ENCODE measurements around the gene C2CD2. TPM values are rescaled to one million over a fixed set of nuclear protein-coding genes. Genes with fewer than 3 reads are reported as not detected.

The C2CD2 gene
- total RNA-seq, 4 donors from 2014 or later = 35.9 to 43.8 (median 38.9) TPM

DNA sequence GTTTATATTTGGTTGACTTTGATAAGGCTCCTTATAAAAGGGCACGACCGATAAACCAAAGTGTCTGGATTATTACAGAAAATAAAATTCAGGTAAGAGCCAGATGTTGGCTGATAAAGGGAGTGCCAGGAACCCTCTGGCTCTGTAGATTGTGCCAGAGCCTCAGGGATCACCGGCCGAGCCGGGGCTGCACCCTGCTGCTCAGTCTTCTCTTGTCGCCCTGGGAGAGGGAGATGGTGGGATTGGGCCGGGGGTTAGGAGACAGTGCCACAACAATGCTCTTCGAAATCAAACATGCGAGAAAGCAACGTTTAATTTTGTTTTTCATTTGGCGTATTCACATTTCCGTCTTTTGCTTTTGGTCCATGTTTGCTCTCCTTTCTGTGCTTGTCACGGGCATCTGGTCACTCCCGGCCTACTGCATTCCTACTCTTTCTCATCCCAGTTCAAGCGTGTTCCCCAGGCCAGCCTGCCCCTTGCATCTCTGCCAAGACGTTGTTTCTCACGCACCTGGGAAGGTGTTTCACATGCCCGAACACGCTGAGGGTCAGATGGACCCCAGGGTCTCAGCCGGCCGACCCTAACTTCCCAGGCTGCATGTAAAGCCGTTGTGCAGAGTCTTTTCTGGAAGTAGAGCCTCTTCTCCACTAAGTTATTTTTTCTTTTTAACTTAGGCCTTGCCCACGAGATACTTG lies 18.8 kb upstream of the C2CD2 start:
- Histone ChIP-seq H3K27ac (no peak overlapping the region), H3K4me3 (no peak overlapping the region), H3K4me1 (peaks cover 21% of the 10 kb centered on the region), H3K9me3 (no peaks in the 10 kb centered on the region), H3K36me3 (no peaks in the 10 kb centered on the region), H3K27me3 (no peaks in the 10 kb centered on the region)
- no peak for TF ChIP-seq EP300 (IDR thresholded peaks at IDR 0.05)
- TF ChIP-seq POLR2A (IDR thresholded peaks at IDR 0.05) = no peak
- TF ChIP-seq, protein P1, sequence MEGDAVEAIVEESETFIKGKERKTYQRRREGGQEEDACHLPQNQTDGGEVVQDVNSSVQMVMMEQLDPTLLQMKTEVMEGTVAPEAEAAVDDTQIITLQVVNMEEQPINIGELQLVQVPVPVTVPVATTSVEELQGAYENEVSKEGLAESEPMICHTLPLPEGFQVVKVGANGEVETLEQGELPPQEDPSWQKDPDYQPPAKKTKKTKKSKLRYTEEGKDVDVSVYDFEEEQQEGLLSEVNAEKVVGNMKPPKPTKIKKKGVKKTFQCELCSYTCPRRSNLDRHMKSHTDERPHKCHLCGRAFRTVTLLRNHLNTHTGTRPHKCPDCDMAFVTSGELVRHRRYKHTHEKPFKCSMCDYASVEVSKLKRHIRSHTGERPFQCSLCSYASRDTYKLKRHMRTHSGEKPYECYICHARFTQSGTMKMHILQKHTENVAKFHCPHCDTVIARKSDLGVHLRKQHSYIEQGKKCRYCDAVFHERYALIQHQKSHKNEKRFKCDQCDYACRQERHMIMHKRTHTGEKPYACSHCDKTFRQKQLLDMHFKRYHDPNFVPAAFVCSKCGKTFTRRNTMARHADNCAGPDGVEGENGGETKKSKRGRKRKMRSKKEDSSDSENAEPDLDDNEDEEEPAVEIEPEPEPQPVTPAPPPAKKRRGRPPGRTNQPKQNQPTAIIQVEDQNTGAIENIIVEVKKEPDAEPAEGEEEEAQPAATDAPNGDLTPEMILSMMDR (IDR thresholded peaks at IDR 0.05) = no peak
- no peak for TF ChIP-seq POLR2AphosphoS5 (IDR thresholded peaks at IDR 0.05)
- DNase-seq (ENCODE audit: low spot score in 2 of 2) = peak in 1 of 2 donors; percentile 65
- 87% methylated on average over 23 of the region's 23 CpGs for WGBS

DNA sequence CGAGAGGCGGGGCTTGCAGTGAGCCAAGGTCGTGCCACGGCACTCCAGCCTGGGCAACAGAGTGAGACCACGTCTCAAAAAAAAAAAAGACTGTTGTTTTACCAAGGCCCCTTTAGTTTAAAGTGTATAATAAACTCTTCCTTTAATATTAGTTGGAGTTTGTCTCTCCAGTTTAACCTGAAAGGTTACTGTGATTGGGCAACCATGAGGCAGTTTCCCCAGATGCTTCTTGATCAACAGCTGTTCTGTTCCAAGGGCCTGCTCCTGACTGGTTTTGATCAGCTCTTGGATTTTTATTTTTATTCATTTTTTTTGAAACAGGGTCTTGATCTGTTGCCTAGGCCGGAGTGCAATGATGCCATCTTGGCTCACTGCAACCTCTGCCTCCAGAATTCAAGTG lies 18.1 kb upstream of the C2CD2 start:
- H3K27me3 ChIP-seq = no peaks in the 10 kb centered on the region
- H3K36me3 ChIP-seq = no peaks in the 10 kb centered on the region
- WGBS = 96% methylated on average over 6 of the region's 6 CpGs
- DNase-seq (ENCODE audit: low spot score in 2 of 2) = no peak
- H3K9me3 ChIP-seq = no peaks in the 10 kb centered on the region
- peaks cover 21% of the 10 kb centered on the region for H3K4me1 ChIP-seq
- no peak overlapping the region for H3K27ac ChIP-seq
- H3K4me3 ChIP-seq = no peak overlapping the region
- TF ChIP-seq, protein P1 (IDR thresholded peaks at IDR 0.05) = no peak
- TF ChIP-seq POLR2AphosphoS5 (IDR thresholded peaks at IDR 0.05) = no peak
- no peak for TF ChIP-seq EP300 (IDR thresholded peaks at IDR 0.05)
- TF ChIP-seq POLR2A (IDR thresholded peaks at IDR 0.05) = no peak

GRCh38 chr21:41970751-41971653 lies 17.2 kb upstream of the C2CD2 start:
- Histone ChIP-seq H3K4me3 (no peak overlapping the region), H3K4me1 (peaks cover 21% of the 10 kb centered on the region), H3K27ac (no peak overlapping the region), H3K36me3 (no peaks in the 10 kb centered on the region), H3K27me3 (no peaks in the 10 kb centered on the region), H3K9me3 (no peaks in the 10 kb centered on the region)
- TF ChIP-seq POLR2AphosphoS5 (IDR thresholded peaks at IDR 0.05) (no peak), POLR2A (IDR thresholded peaks at IDR 0.05) (no peak), EP300 (IDR thresholded peaks at IDR 0.05) (no peak)
- TF ChIP-seq, protein P1 (IDR thresholded peaks at IDR 0.05) = no peak
- 87% methylated on average over 20 of the region's 20 CpGs for WGBS
- peak in 1 of 2 donors; percentile 48 for DNase-seq (ENCODE audit: low spot score in 2 of 2)

DNA sequence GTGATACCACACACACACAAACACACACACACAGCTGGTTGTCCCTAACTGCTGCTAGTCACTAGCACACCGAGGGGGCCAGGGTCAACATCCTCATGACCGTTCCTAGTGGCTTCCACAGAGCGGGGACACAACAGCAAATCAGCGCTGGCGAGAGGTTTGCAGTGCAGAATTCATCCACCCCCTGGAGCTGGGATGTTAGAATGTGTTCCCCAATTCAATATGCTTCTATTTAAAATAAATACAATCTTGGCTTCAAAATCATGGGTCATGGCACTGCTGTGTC lies 16.2 kb upstream of the C2CD2 start:
- H3K9me3 ChIP-seq = no peaks in the 10 kb centered on the region
- WGBS = 100% methylated on average over 2 of the region's 5 CpGs
- no peak for TF ChIP-seq POLR2A (IDR thresholded peaks at IDR 0.05)
- TF ChIP-seq POLR2AphosphoS5 (IDR thresholded peaks at IDR 0.05) = no peak
- TF ChIP-seq, protein P1 (IDR thresholded peaks at IDR 0.05) = no peak
- no peak for TF ChIP-seq EP300 (IDR thresholded peaks at IDR 0.05)
- H3K27ac ChIP-seq = no peak overlapping the region
- DNase-seq (ENCODE audit: low spot score in 2 of 2) = no peak
- H3K27me3 ChIP-seq = no peaks in the 10 kb centered on the region
- no peak overlapping the region for H3K4me3 ChIP-seq
- no peaks in the 10 kb centered on the region for H3K36me3 ChIP-seq
- H3K4me1 ChIP-seq = peaks cover 21% of the 10 kb centered on the region

- H3K4me3 ChIP-seq = no peak overlapping the region
- WGBS = 100% methylated on average over 3 of the region's 4 CpGs
- H3K27me3 ChIP-seq = no peaks in the 10 kb centered on the region
- no peak overlapping the region for H3K27ac ChIP-seq
- H3K9me3 ChIP-seq = no peaks in the 10 kb centered on the region
- H3K4me1 ChIP-seq = peaks cover 4% of the 10 kb centered on the region
- no peak for TF ChIP-seq POLR2AphosphoS5 (IDR thresholded peaks at IDR 0.05)
- TF ChIP-seq POLR2A (IDR thresholded peaks at IDR 0.05) = no peak
- TF ChIP-seq EP300 (IDR thresholded peaks at IDR 0.05) = no peak
- TF ChIP-seq, protein P1 (IDR thresholded peaks at IDR 0.05) = no peak
- H3K36me3 ChIP-seq = no peaks in the 10 kb centered on the region
- DNase-seq (ENCODE audit: low spot score in 2 of 2) = no peak
These were observed 13.9 kb upstream of the C2CD2 start for GRCh38 chr21:41967708-41968107.

Data from suprapubic skin (tissue), 4 donors.